Skin epidermis (tissue), 12 donors: Measurements from ENCODE around the gene L2HGDH.

ENCODE experiments used
- H3K27ac ChIP-seq, 21 experiments: fragments of 200-600 bp; sonication (generic) in 11 of 21; one replicate each; pipeline ENCODE4 v1.5.0; 2020; ENCODE audit warnings: mild to moderate bottlenecking in 3 of 21, inconsistent platforms in 2 of 21, moderate library complexity in 2 of 21
- H3K4me3 ChIP-seq, 7 experiments: fragments of 200-600 bp; sonication (generic) in 2 of 7; one replicate each; pipeline ENCODE4 v1.5.0; 2020; ENCODE audit warnings: inconsistent platforms in 2 of 7, mild to moderate bottlenecking in 2 of 7, moderate library complexity in 1 of 7

Gene L2HGDH

GRCh38 chr14:50242096-50242495, 69.9 kb downstream of the L2HGDH start:
- no peak overlapping the region for H3K4me3 ChIP-seq
- H3K27ac ChIP-seq, result no peak overlapping the region

- Histone ChIP-seq H3K27ac (no peak overlapping the region), H3K4me3 (no peak overlapping the region)
Measured at GRCh38 chr14:50237427-50237826, 74.6 kb downstream of the L2HGDH start.

GRCh38 chr14:50233951-50234250, 78.1 kb downstream of the L2HGDH start:
- Histone ChIP-seq H3K4me3 (no peak overlapping the region), H3K27ac (no peak overlapping the region)

GRCh38 chr14:50233166-50233950, 78.7 kb downstream of the L2HGDH start:
- no peak overlapping the region for H3K4me3 ChIP-seq
- H3K27ac ChIP-seq, result peak overlapping the region in 1 of 21 experiments; percentile 3

- H3K4me3 ChIP-seq, result peak overlapping the region; percentile 68 to 91 (median 84)
- H3K27ac ChIP-seq, result peak overlapping the region in 19 of 21 experiments; percentile 86 to 98 (median 94)
Measured at GRCh38 chr14:50232276-50232642, 79.8 kb downstream of the L2HGDH start.

GRCh38 chr14:50231475-50232275, 80.4 kb downstream of the L2HGDH start, which contains the start of gene SOS2:
SOS2 (minus strand) TSS chr14:50231578; CDS start chr14:50231283, 295 bp downstream.
- peak within 1 kb of the TSS; percentile 68 to 91 (median 84) for H3K4me3 ChIP-seq
- peak within 1 kb of the TSS; percentile 79 to 98 (median 94) for H3K27ac ChIP-seq

- peak overlapping the region; percentile 68 to 91 (median 84) for H3K4me3 ChIP-seq
Measured at GRCh38 chr14:50230701-50231474, 81.1 kb downstream of the L2HGDH start.

GRCh38 chr14:50230401-50230700, 81.7 kb downstream of the L2HGDH start:
- Histone ChIP-seq H3K27ac (peak overlapping the region in 20 of 21 experiments; percentile 86 to 98 (median 94)), H3K4me3 (peak overlapping the region; percentile 68 to 91 (median 84))

More at GRCh38 chr14:50230701-50231474, 81.1 kb downstream of the L2HGDH start:
- H3K27ac ChIP-seq, result peak overlapping the region; percentile 79 to 98 (median 94)

GRCh38 chr14:50229681-50230080, 82.3 kb downstream of the L2HGDH start:
- Histone ChIP-seq H3K4me3 (peak overlapping the region in 6 of 7 experiments; percentile 73 to 91 (median 84)), H3K27ac (peak overlapping the region in 10 of 21 experiments; percentile 92 to 98 (median 96))

- H3K27ac ChIP-seq, result no peak overlapping the region
- no peak overlapping the region for H3K4me3 ChIP-seq
Measured at GRCh38 chr14:50228313-50228712, 83.7 kb downstream of the L2HGDH start.

GRCh38 chr14:50225974-50226297, 86.1 kb downstream of the L2HGDH start:
- H3K27ac ChIP-seq, result peak overlapping the region in 3 of 21 experiments; percentile 36 to 67 (median 37)
- no peak overlapping the region for H3K4me3 ChIP-seq

GRCh38 chr14:50225067-50225973, 86.7 kb downstream of the L2HGDH start:
- Histone ChIP-seq H3K4me3 (no peak overlapping the region), H3K27ac (peak overlapping the region in 2 of 21 experiments; percentile 37 to 67)

- no peak overlapping the region for H3K4me3 ChIP-seq
- no peak overlapping the region for H3K27ac ChIP-seq
Measured at GRCh38 chr14:50222055-50222613, 89.9 kb downstream of the L2HGDH start.

GRCh38 chr14:50218501-50218900, 93.5 kb downstream of the L2HGDH start:
- H3K27ac ChIP-seq, result no peak overlapping the region

GRCh38 chr14:50215416-50215815, 96.6 kb downstream of the L2HGDH start:
- Histone ChIP-seq H3K27ac (peak overlapping the region in 1 of 21 experiments; percentile 49), H3K4me3 (no peak overlapping the region)

More at GRCh38 chr14:50218501-50218900, 93.5 kb downstream of the L2HGDH start:
- no peak overlapping the region for H3K4me3 ChIP-seq

GRCh38 chr14:50213795-50214194, 98.2 kb downstream of the L2HGDH start:
- Histone ChIP-seq H3K4me3 (no peak overlapping the region), H3K27ac (peak overlapping the region in 1 of 21 experiments; percentile 52)

- no peak overlapping the region for H3K4me3 ChIP-seq
- peak overlapping the region in 2 of 21 experiments; percentile 26 to 52 for H3K27ac ChIP-seq
Measured at GRCh38 chr14:50212726-50213125, 99.3 kb downstream of the L2HGDH start.

GRCh38 chr14:50210074-50210473, 102.0 kb downstream of the L2HGDH start:
- Histone ChIP-seq H3K27ac (peak overlapping the region in 1 of 21 experiments; percentile 11), H3K4me3 (no peak overlapping the region)

GRCh38 chr14:50198499-50198898, 113.5 kb downstream of the L2HGDH start:
- Histone ChIP-seq H3K27ac (no peak overlapping the region), H3K4me3 (no peak overlapping the region)
